GM23338 (cell line): Measurements from ENCODE around the gene ZBTB20. TPM values are rescaled to one million over a fixed set of nuclear protein-coding genes. Genes with fewer than 3 reads are reported as not detected.

Source experiments
- ATAC-seq: fragments of 200-7000 bp; cut with Tn5 transposase; 3 replicates; pipeline ENCODE4 v1.9.1; 2020
- DNase-seq: peaks from one replicate; pipeline ENCODE4 v3.0.0-alpha.2; 2015; ENCODE audit warnings: low spot score
- H2AFZ ChIP-seq: fragments of 200-600 bp; sonication (generic); 2 replicates; pipeline ENCODE4 v1.8.0; 2016; ENCODE audit warnings: antibody characterized with exemption, mild to moderate bottlenecking, moderate library complexity
- H3F3A ChIP-seq: fragments of 200-600 bp; sonication (generic); replicated peaks from 2 replicates; pipeline ENCODE4 v1.8.0; 2017; ENCODE audit warnings: antibody characterized with exemption, mixed run types, low read depth
- H3K27ac ChIP-seq: fragments of 200-600 bp; sonication (generic); 2 replicates; pipeline ENCODE4 v1.6.1; 2016; ENCODE audit warnings: low read depth
- H3K27me3 ChIP-seq: fragments of 200-600 bp; sonication (generic); 2 replicates; pipeline ENCODE4 v1.8.0; 2016; ENCODE audit warnings: mild to moderate bottlenecking, mixed run types, moderate library complexity; ENCODE audit not compliant: insufficient read depth
- H3K36me3 ChIP-seq: fragments of 200-600 bp; sonication (generic); 2 replicates; pipeline ENCODE4 v1.8.0; 2016; ENCODE audit warnings: mild to moderate bottlenecking; ENCODE audit not compliant: insufficient read depth
- H3K4me1 ChIP-seq: fragments of 200-600 bp; sonication (generic); 2 replicates; pipeline ENCODE4 v1.8.0; 2016; ENCODE audit warnings: mild to moderate bottlenecking, moderate library complexity; ENCODE audit not compliant: insufficient read depth
- H3K4me2 ChIP-seq: fragments of 200-600 bp; sonication (generic); 2 replicates; pipeline ENCODE4 v1.7.1; 2017; ENCODE audit warnings: mixed run types
- H3K4me3 ChIP-seq: fragments of 200-600 bp; sonication (generic); 2 replicates; pipeline ENCODE4 v1.6.1; 2016; ENCODE audit warnings: mixed run types
- H3K79me2 ChIP-seq: fragments of 200-600 bp; sonication (generic); replicated peaks from 2 replicates; pipeline ENCODE4 v1.8.0; 2017; ENCODE audit warnings: mild to moderate bottlenecking; ENCODE audit not compliant: insufficient read depth
- H3K9me2 ChIP-seq: fragments of 200-600 bp; sonication (generic); 2 replicates; pipeline ENCODE4 v1.8.0; 2017; ENCODE audit not compliant: insufficient read depth
- H4K20me1 ChIP-seq: fragments of 200-600 bp; sonication (generic); replicated peaks from 2 replicates; pipeline ENCODE4 v1.8.0; 2017; ENCODE audit warnings: mild to moderate bottlenecking; ENCODE audit not compliant: insufficient read depth
- H3K27ac Mint-ChIP-seq: 2 replicates; pipeline ENCODE4 v1.8.0; 2020; ENCODE audit warnings: inconsistent platforms, mild to moderate bottlenecking, moderate library complexity, mixed read lengths
- H3K27me3 Mint-ChIP-seq: 3 replicates; pipeline ENCODE4 v1.8.0; 2022; ENCODE audit warnings: low read depth, mild to moderate bottlenecking, moderate library complexity, mixed read lengths, inconsistent platforms; ENCODE audit not compliant: insufficient read depth, poor library complexity
- H3K36me3 Mint-ChIP-seq: 3 replicates; pipeline ENCODE4 v1.8.0; 2021; ENCODE audit warnings: low read depth, mild to moderate bottlenecking, inconsistent platforms, moderate library complexity, mixed read lengths
- H3K4me1 Mint-ChIP-seq: 3 replicates; pipeline ENCODE4 v1.8.0; 2020; ENCODE audit warnings: mild to moderate bottlenecking, inconsistent platforms, mixed read lengths
- H3K4me3 Mint-ChIP-seq: 3 replicates; pipeline ENCODE4 v1.8.0; 2021; ENCODE audit warnings: moderate library complexity, mild to moderate bottlenecking, inconsistent platforms, mixed read lengths
- H3K9me3 Mint-ChIP-seq: 3 replicates; pipeline ENCODE4 v1.8.0; 2020; ENCODE audit warnings: moderate library complexity, mild to moderate bottlenecking, inconsistent platforms, mixed read lengths
- CREB1 ChIP-seq: fragments of 250-450 bp; sonication (Bioruptor Pico); IDR thresholded peaks from 2 replicates; pipeline ENCODE4 v1.5.0; 2020; ENCODE audit warnings: low read depth, mild to moderate bottlenecking, moderate library complexity
- CTCF ChIP-seq, 2 experiments: fragments of 200-600 bp in 1 of 2; sonication (generic) in 1 of 2; conservative IDR thresholded peaks; 2 replicates each; pipeline versions ENCODE4 v1.5.1 to v1.6.1; 2016 to 2017; ENCODE audit warnings: antibody characterized with exemption in 2 of 2, low read depth in 2 of 2, mild to moderate bottlenecking in 2 of 2, moderate library complexity in 1 of 2
- ETS1 ChIP-seq: IDR thresholded peaks from 2 replicates; pipeline ENCODE4 v1.6.1; 2016; ENCODE audit warnings: antibody characterized with exemption
- EZH2 ChIP-seq: fragments of 200-600 bp; sonication (generic); IDR thresholded peaks from one replicate; pipeline ENCODE4 v1.8.0; 2017; ENCODE audit warnings: antibody characterized with exemption, mild to moderate bottlenecking, low read depth; ENCODE audit not compliant: unreplicated experiment
- EZH2phosphoT487 ChIP-seq: fragments of 200-600 bp; sonication (generic); IDR thresholded peaks from one replicate; pipeline ENCODE4 v1.8.1; 2018; ENCODE audit warnings: antibody characterized with exemption; ENCODE audit not compliant: unreplicated experiment
- JUNB ChIP-seq: IDR thresholded peaks from one replicate; pipeline ENCODE4 v1.6.1; 2016; ENCODE audit warnings: antibody characterized with exemption; ENCODE audit not compliant: unreplicated experiment
- NANOG ChIP-seq: IDR thresholded peaks from 2 replicates; pipeline ENCODE4 v1.6.1; 2016; ENCODE audit warnings: antibody characterized with exemption, borderline replicate concordance
- POLR2AphosphoS5 ChIP-seq: IDR thresholded peaks from 2 replicates; pipeline ENCODE4 v1.6.1; 2016; ENCODE audit warnings: antibody characterized with exemption, low read depth
- STAT1 ChIP-seq: IDR thresholded peaks from one replicate; pipeline ENCODE4 v1.6.1; 2016; ENCODE audit warnings: antibody characterized with exemption; ENCODE audit not compliant: unreplicated experiment
- ZNF114 ChIP-seq: fragments of 250-450 bp; sonication (Bioruptor Pico); IDR thresholded peaks from 2 replicates; pipeline ENCODE4 v1.5.0; 2020; ENCODE audit warnings: mild to moderate bottlenecking, moderate library complexity
- ZNF331 ChIP-seq: fragments of 250-450 bp; sonication (Bioruptor Pico); IDR thresholded peaks from 2 replicates; pipeline ENCODE4 v1.5.0; 2020; ENCODE audit warnings: low read depth, mild to moderate bottlenecking, moderate library complexity
- polyA plus RNA-seq: library from polyadenylated mRNA; unstranded; fragments of >200 nt; fragmentation: Nextera tagmentation; extraction: Ambion mirVana; gene quantifications from 2 replicates; pipeline ENCODE4 v1.2.1, GENCODE V29; 2016
- total RNA-seq: library from RNA; depleted of rRNA; stranded (reverse); fragments of >200 nt; shearing (Covaris generic); gene quantifications from 2 replicates; pipeline ENCODE4 v1.2.3, GENCODE V29; 2014
- TF ChIP-seq, protein P1 (sequence below): fragments of 250-450 bp; sonication (Bioruptor Pico); IDR thresholded peaks from 2 replicates; pipeline ENCODE4 v1.5.0; 2020; ENCODE audit warnings: mild to moderate bottlenecking, moderate library complexity
- TF ChIP-seq, protein P2 (sequence below): IDR thresholded peaks from one replicate; pipeline ENCODE4 v1.6.1; 2018; ENCODE audit warnings: antibody characterized with exemption; ENCODE audit not compliant: unreplicated experiment

Gene ZBTB20
- total and polyA plus RNA-seq, 2 experiments from 2014 or later: 2.0 to 3.3 TPM

- Mint-ChIP-seq H3K27ac (no peak overlapping the region), H3K4me1 (peaks cover 5% of the 10 kb centered on the region), H3K9me3 (peaks cover 21% of the 10 kb centered on the region), H3K4me3 (no peak overlapping the region), H3K27me3 (no peaks in the 10 kb centered on the region), H3K36me3 (peaks cover 8% of the 10 kb centered on the region; the same call in 1 of the 3 replicates)
- Histone ChIP-seq H3K4me1 (no peaks in the 10 kb centered on the region), H3K9me2 (0 out of 2 replicates have a peak, but pooled peaks cover 2% of the 10 kb centered on the region), H3K4me2 (no peak overlapping the region), H3K79me2 (no peaks in the 10 kb centered on the region), H3K4me3 (no peak overlapping the region), H4K20me1 (no peaks in the 10 kb centered on the region), H3K27ac (no peak overlapping the region), H3K36me3 (peaks cover 5% of the 10 kb centered on the region; the same call in 1 of the 2 replicates), H3K27me3 (no peaks in the 10 kb centered on the region), H3F3A (no peaks in the 10 kb centered on the region), H2AFZ (no peak overlapping the region)
- ATAC-seq: no peak
- TF ChIP-seq STAT1 (no peak), ZNF331 (CRISPR knock-in tag) (no peak), POLR2AphosphoS5 (no peak), ZNF114 (CRISPR knock-in tag) (no peak), CREB1 (no peak), ETS1 (no peak), NANOG (no peak), JUNB (no peak), CTCF (conservative IDR thresholded peaks at IDR 0.05; ENCODE audit: low read depth in 2 of 2) (no peak), EZH2 (no peak), EZH2phosphoT487 (no peak)
- TF ChIP-seq, protein P1, sequence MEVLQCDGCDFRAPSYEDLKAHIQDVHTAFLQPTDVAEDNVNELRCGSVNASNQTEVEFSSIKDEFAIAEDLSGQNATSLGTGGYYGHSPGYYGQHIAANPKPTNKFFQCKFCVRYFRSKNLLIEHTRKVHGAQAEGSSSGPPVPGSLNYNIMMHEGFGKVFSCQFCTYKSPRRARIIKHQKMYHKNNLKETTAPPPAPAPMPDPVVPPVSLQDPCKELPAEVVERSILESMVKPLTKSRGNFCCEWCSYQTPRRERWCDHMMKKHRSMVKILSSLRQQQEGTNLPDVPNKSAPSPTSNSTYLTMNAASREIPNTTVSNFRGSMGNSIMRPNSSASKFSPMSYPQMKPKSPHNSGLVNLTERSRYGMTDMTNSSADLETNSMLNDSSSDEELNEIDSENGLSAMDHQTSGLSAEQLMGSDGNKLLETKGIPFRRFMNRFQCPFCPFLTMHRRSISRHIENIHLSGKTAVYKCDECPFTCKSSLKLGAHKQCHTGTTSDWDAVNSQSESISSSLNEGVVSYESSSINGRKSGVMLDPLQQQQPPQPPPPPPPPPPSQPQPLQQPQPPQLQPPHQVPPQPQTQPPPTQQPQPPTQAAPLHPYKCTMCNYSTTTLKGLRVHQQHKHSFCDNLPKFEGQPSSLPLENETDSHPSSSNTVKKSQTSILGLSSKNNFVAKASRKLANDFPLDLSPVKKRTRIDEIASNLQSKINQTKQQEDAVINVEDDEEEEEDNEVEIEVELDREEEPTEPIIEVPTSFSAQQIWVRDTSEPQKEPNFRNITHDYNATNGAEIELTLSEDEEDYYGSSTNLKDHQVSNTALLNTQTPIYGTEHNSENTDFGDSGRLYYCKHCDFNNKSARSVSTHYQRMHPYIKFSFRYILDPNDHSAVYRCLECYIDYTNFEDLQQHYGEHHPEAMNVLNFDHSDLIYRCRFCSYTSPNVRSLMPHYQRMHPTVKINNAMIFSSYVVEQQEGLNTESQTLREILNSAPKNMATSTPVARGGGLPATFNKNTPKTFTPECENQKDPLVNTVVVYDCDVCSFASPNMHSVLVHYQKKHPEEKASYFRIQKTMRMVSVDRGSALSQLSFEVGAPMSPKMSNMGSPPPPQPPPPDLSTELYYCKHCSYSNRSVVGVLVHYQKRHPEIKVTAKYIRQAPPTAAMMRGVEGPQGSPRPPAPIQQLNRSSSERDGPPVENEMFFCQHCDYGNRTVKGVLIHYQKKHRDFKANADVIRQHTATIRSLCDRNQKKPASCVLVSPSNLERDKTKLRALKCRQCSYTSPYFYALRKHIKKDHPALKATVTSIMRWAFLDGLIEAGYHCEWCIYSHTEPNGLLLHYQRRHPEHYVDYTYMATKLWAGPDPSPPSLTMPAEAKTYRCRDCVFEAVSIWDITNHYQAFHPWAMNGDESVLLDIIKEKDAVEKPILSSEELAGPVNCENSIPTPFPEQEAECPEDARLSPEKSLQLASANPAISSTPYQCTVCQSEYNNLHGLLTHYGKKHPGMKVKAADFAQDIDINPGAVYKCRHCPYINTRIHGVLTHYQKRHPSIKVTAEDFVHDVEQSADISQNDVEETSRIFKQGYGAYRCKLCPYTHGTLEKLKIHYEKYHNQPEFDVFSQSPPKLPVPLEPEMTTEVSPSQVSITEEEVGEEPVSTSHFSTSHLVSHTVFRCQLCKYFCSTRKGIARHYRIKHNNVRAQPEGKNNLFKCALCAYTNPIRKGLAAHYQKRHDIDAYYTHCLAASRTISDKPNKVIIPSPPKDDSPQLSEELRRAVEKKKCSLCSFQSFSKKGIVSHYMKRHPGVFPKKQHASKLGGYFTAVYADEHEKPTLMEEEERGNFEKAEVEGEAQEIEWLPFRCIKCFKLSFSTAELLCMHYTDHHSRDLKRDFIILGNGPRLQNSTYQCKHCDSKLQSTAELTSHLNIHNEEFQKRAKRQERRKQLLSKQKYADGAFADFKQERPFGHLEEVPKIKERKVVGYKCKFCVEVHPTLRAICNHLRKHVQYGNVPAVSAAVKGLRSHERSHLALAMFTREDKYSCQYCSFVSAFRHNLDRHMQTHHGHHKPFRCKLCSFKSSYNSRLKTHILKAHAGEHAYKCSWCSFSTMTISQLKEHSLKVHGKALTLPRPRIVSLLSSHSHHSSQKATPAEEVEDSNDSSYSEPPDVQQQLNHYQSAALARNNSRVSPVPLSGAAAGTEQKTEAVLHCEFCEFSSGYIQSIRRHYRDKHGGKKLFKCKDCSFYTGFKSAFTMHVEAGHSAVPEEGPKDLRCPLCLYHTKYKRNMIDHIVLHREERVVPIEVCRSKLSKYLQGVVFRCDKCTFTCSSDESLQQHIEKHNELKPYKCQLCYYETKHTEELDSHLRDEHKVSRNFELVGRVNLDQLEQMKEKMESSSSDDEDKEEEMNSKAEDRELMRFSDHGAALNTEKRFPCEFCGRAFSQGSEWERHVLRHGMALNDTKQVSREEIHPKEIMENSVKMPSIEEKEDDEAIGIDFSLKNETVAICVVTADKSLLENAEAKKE: no peak
- TF ChIP-seq, protein P2, sequence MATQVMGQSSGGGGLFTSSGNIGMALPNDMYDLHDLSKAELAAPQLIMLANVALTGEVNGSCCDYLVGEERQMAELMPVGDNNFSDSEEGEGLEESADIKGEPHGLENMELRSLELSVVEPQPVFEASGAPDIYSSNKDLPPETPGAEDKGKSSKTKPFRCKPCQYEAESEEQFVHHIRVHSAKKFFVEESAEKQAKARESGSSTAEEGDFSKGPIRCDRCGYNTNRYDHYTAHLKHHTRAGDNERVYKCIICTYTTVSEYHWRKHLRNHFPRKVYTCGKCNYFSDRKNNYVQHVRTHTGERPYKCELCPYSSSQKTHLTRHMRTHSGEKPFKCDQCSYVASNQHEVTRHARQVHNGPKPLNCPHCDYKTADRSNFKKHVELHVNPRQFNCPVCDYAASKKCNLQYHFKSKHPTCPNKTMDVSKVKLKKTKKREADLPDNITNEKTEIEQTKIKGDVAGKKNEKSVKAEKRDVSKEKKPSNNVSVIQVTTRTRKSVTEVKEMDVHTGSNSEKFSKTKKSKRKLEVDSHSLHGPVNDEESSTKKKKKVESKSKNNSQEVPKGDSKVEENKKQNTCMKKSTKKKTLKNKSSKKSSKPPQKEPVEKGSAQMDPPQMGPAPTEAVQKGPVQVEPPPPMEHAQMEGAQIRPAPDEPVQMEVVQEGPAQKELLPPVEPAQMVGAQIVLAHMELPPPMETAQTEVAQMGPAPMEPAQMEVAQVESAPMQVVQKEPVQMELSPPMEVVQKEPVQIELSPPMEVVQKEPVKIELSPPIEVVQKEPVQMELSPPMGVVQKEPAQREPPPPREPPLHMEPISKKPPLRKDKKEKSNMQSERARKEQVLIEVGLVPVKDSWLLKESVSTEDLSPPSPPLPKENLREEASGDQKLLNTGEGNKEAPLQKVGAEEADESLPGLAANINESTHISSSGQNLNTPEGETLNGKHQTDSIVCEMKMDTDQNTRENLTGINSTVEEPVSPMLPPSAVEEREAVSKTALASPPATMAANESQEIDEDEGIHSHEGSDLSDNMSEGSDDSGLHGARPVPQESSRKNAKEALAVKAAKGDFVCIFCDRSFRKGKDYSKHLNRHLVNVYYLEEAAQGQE: no peak
- DNase-seq: no peak
Measured at GRCh38 chr3:114953800-114954199, 193.3 kb downstream of the ZBTB20 start.
